ENCODE data around the gene RPL28.
"Not testable (repeated sequence)": the region's sequence is repeated elsewhere in the genome, so short reads cannot be mapped to it uniquely, and the experiment has no call there.

The RPL28 gene

DNA sequence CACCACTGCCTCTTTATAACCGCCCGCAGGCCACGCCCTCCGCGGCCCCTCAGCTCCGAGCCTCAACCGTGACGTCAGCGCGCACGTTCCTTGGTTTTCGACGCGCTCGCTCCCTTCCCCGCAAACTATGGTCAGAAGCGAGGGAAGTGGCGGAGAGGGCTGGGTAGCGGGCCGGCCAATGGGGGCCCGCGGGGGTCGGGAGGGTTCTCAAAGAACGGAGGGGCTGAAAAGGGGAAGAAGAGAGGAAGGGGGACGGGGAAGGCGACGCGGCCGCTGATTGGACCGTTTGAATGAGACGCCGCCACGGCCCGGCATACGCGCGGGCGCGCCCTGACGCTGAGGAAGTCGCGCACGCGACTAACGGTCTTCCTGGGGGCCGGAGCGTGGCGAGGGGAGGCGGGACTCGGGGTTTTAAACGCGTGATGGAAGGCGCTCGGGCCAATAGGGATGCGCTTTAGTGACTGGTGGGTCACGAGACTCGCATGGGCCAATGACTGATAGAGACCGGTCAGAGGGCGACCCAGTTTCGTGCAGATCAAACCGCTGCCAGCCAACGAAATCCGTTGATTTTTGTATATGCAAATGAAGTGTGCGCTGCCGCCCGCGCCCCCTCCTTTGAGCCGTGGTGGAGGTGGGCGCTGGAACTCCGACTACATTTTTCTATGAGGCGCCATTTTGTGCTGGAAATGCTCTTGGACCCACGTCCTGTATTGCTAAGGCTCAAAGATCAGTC lies 22.2 kb downstream of the RPL28 start:
- peaks cover 12% of the 10 kb centered on the region for H3K79me1 ChIP-seq (ENCODE audit: low read length)
- peaks cover 26 to 31% of the 10 kb centered on the region in 2 experiments for H3K36me3 ChIP-seq (ENCODE audit: control insufficient read depth in 1 of 2, insufficient read depth in 2 of 2, low read length in 2 of 2)
- DNase-seq, result peak; percentile 98 to 99
- peak overlapping the region; percentile 95 for H2AK5ac ChIP-seq (ENCODE audit: low read length)
- H4K91ac ChIP-seq (ENCODE audit: low read depth, low read length), result peak overlapping the region; percentile 98
- H3K9me3 ChIP-seq (ENCODE audit: insufficient read depth, low read depth, low read length), result peaks cover 4% of the 10 kb centered on the region
- peak overlapping the region; percentile 94 for H3K27ac ChIP-seq (ENCODE audit: low read depth, low read length)
- H2AFZ ChIP-seq (ENCODE audit: insufficient read depth, low read length, poor library complexity), result peak overlapping the region; percentile 82
- peak overlapping the region; percentile 88 for H2BK5ac ChIP-seq (ENCODE audit: low read depth, low read length, poor library complexity)
- no CpG with 5 or more reads among the region's 72 CpGs for WGBS (ENCODE audit: extremely low coverage, insufficient coverage, insufficient read length)
- H3K79me2 ChIP-seq (ENCODE audit: control insufficient read depth, insufficient read depth, low read length, poor library complexity), result peaks cover 18% of the 10 kb centered on the region
- H3K4me2 ChIP-seq (ENCODE audit: low read length), result peak overlapping the region; percentile 73
- peak overlapping the region; percentile 88 for H3K4me3 ChIP-seq (ENCODE audit: low read depth, low read length)
- peak overlapping the region; percentile 78 for H3K4ac ChIP-seq (ENCODE audit: low read depth, low read length)
- peaks cover 12 to 19% of the 10 kb centered on the region in 2 experiments for H3K4me1 ChIP-seq (ENCODE audit: control insufficient read depth in 1 of 2, insufficient read depth in 2 of 2, low read length in 2 of 2)
- H2BK12ac ChIP-seq (ENCODE audit: low read length), result peak overlapping the region; percentile 33
- H3K23ac ChIP-seq (ENCODE audit: low read length), result no peak overlapping the region
- H2BK120ac ChIP-seq (ENCODE audit: insufficient read depth, low read length, poor library complexity), result peak overlapping the region; percentile 89
- no peaks in the 10 kb centered on the region for H3K27me3 ChIP-seq (ENCODE audit: insufficient read depth, low read length)
- H3K9ac ChIP-seq (ENCODE audit: low read length), result peak overlapping the region; percentile 37
- peak overlapping the region; percentile 95 for H4K12ac ChIP-seq (ENCODE audit: low read depth, low read length)
- peak overlapping the region; percentile 91 for H3K18ac ChIP-seq (ENCODE audit: low read length)
- peak overlapping the region; percentile 97 for H4K8ac ChIP-seq (ENCODE audit: low read depth, low read length)
- peak overlapping the region; percentile 96 for H3K14ac ChIP-seq (ENCODE audit: low read length)

DNA sequence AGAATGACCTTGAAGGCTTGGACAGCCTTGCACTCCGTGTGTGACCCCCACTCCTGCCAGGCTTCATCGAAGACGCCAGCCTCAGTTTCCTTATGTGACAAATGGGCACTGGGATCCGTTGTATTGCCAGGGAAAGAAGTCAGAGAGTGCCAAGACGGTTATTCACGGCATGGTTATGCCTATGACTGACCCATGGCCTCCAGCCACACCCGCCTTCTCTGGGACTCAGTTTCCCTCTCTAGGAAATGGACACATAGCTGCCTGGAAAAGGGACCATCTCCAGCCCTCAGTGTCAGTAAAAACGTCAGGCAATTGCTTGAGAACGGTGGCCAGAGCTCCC lies 22.8 kb downstream of the RPL28 start:
- Histone ChIP-seq H3K23ac (ENCODE audit: low read length) (no peak overlapping the region), H3K9ac (ENCODE audit: low read length) (peak overlapping the region; percentile 37), H3K4me1 (ENCODE audit: control insufficient read depth in 1 of 2, insufficient read depth in 2 of 2, low read length in 2 of 2) (peaks cover 12 to 19% of the 10 kb centered on the region in 2 experiments), H3K27me3 (ENCODE audit: insufficient read depth, low read length) (no peaks in the 10 kb centered on the region), H4K12ac (ENCODE audit: low read depth, low read length) (peak overlapping the region; percentile 95), H3K4me2 (ENCODE audit: low read length) (peak overlapping the region; percentile 60), H3K27ac (ENCODE audit: low read depth, low read length) (peak overlapping the region; percentile 68), H3K4ac (ENCODE audit: low read depth, low read length) (peak overlapping the region; percentile 78), H3K36me3 (ENCODE audit: control insufficient read depth in 1 of 2, insufficient read depth in 2 of 2, low read length in 2 of 2) (peaks cover 22 to 26% of the 10 kb centered on the region in 2 experiments), H2BK12ac (ENCODE audit: low read length) (peak overlapping the region; percentile 33), H4K8ac (ENCODE audit: low read depth, low read length) (peak overlapping the region; percentile 97), H3K9me3 (ENCODE audit: insufficient read depth, low read depth, low read length) (peaks cover 4% of the 10 kb centered on the region), H3K4me3 (ENCODE audit: low read depth, low read length) (no peak overlapping the region), H2AFZ (ENCODE audit: insufficient read depth, low read length, poor library complexity) (peak overlapping the region; percentile 82), H2AK5ac (ENCODE audit: low read length) (peak overlapping the region; percentile 95), H3K18ac (ENCODE audit: low read length) (peak overlapping the region; percentile 91), H2BK120ac (ENCODE audit: insufficient read depth, low read length, poor library complexity) (peak overlapping the region; percentile 89), H2BK5ac (ENCODE audit: low read depth, low read length, poor library complexity) (peak overlapping the region; percentile 87), H3K79me2 (ENCODE audit: control insufficient read depth, insufficient read depth, low read length, poor library complexity) (peaks cover 18% of the 10 kb centered on the region), H4K91ac (ENCODE audit: low read depth, low read length) (peak overlapping the region; percentile 97), H3K14ac (ENCODE audit: low read length) (peak overlapping the region; percentile 96), H3K79me1 (ENCODE audit: low read length) (peaks cover 12% of the 10 kb centered on the region)
- no peak for DNase-seq
- WGBS (ENCODE audit: extremely low coverage, insufficient coverage, insufficient read length), result no CpG with 5 or more reads among the region's 9 CpGs

DNA sequence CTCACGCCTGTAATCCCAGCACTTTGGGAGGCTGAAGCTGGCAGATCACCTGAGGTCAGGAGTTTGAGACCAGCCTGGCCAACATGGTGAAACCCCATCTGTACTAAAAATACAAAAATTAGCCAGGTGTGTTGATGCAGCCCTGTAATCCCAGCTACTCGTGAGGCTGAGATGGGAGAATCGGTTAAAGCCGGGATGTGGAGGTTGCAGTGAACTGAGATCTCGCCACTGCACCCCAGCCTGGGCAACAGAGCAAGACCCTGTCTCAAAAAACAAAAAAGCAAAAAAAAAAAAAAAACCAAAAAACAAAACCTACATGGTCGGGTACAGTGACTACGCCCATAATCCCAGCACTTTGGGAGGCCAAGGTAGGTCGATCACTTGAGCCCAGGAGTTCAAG lies 23.4 kb downstream of the RPL28 start:
- not testable (repeated sequence) for H3K27me3 ChIP-seq (ENCODE audit: insufficient read depth, low read length); H3K14ac ChIP-seq (ENCODE audit: low read length); H2AFZ ChIP-seq (ENCODE audit: insufficient read depth, low read length, poor library complexity); H4K12ac ChIP-seq (ENCODE audit: low read depth, low read length); H3K4me2 ChIP-seq (ENCODE audit: low read length); DNase-seq; H3K18ac ChIP-seq (ENCODE audit: low read length); H4K8ac ChIP-seq (ENCODE audit: low read depth, low read length); H3K9ac ChIP-seq (ENCODE audit: low read length); H3K23ac ChIP-seq (ENCODE audit: low read length); H2BK5ac ChIP-seq (ENCODE audit: low read depth, low read length, poor library complexity); H2AK5ac ChIP-seq (ENCODE audit: low read length); H4K91ac ChIP-seq (ENCODE audit: low read depth, low read length); H3K4me3 ChIP-seq (ENCODE audit: low read depth, low read length); H3K4ac ChIP-seq (ENCODE audit: low read depth, low read length); H3K9me3 ChIP-seq (ENCODE audit: insufficient read depth, low read depth, low read length); H2BK12ac ChIP-seq (ENCODE audit: low read length); H2BK120ac ChIP-seq (ENCODE audit: insufficient read depth, low read length, poor library complexity); H3K27ac ChIP-seq (ENCODE audit: low read depth, low read length)
- Histone ChIP-seq H3K79me1 (ENCODE audit: low read length) (peaks cover 12% of the 10 kb centered on the region), H3K4me1 (ENCODE audit: control insufficient read depth in 1 of 2, insufficient read depth in 2 of 2, low read length in 2 of 2) (peaks cover 12 to 19% of the 10 kb centered on the region in 2 experiments), H3K36me3 (ENCODE audit: control insufficient read depth in 1 of 2, insufficient read depth in 2 of 2, low read length in 2 of 2) (peaks cover 19 to 21% of the 10 kb centered on the region in 2 experiments), H3K79me2 (ENCODE audit: control insufficient read depth, insufficient read depth, low read length, poor library complexity) (peaks cover 18% of the 10 kb centered on the region)
- WGBS (ENCODE audit: extremely low coverage, insufficient coverage, insufficient read length), result no CpG with 5 or more reads among the region's 8 CpGs

DNA sequence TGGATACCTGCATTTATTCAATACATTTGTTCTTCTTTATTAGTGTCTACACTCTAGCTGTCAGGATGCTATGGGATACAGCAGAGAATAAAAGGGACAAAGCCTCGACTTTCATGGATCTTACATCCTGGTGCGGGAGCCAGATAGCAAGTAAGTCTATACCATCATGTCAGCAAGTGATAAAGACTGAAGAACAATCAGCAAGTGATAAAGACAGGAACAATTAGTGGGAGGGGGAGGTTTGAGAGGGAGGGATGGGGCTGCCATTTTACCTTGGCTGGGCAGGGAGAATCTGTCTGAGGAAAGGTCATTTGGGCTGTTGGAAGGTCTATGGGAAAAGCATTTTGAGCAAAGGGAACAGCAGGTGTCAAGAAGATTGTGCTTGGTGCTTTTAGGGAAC lies 24.4 kb downstream of the RPL28 start:
- no peak overlapping the region for H2BK5ac ChIP-seq (ENCODE audit: low read depth, low read length, poor library complexity)
- no peak overlapping the region for H2BK12ac ChIP-seq (ENCODE audit: low read length)
- no peak overlapping the region for H3K4me2 ChIP-seq (ENCODE audit: low read length)
- no peak overlapping the region for H3K9ac ChIP-seq (ENCODE audit: low read length)
- H2AFZ ChIP-seq (ENCODE audit: insufficient read depth, low read length, poor library complexity), result no peak overlapping the region
- no peak overlapping the region for H4K91ac ChIP-seq (ENCODE audit: low read depth, low read length)
- H3K9me3 ChIP-seq (ENCODE audit: insufficient read depth, low read depth, low read length), result peaks cover 4% of the 10 kb centered on the region
- peaks cover 12 to 19% of the 10 kb centered on the region in 2 experiments for H3K4me1 ChIP-seq (ENCODE audit: control insufficient read depth in 1 of 2, insufficient read depth in 2 of 2, low read length in 2 of 2)
- peaks cover 12% of the 10 kb centered on the region for H3K79me1 ChIP-seq (ENCODE audit: low read length)
- H3K79me2 ChIP-seq (ENCODE audit: control insufficient read depth, insufficient read depth, low read length, poor library complexity), result peaks cover 18% of the 10 kb centered on the region
- H2AK5ac ChIP-seq (ENCODE audit: low read length), result no peak overlapping the region
- no peak overlapping the region for H4K12ac ChIP-seq (ENCODE audit: low read depth, low read length)
- WGBS (ENCODE audit: extremely low coverage, insufficient coverage, insufficient read length), result no CpG with 5 or more reads among the region's 2 CpGs
- H3K4ac ChIP-seq (ENCODE audit: low read depth, low read length), result no peak overlapping the region
- H3K18ac ChIP-seq (ENCODE audit: low read length), result no peak overlapping the region
- no peak overlapping the region for H3K4me3 ChIP-seq (ENCODE audit: low read depth, low read length)
- H4K8ac ChIP-seq (ENCODE audit: low read depth, low read length), result no peak overlapping the region
- H2BK120ac ChIP-seq (ENCODE audit: insufficient read depth, low read length, poor library complexity), result no peak overlapping the region
- DNase-seq, result no peak
- no peak overlapping the region for H3K14ac ChIP-seq (ENCODE audit: low read length)
- no peak overlapping the region for H3K23ac ChIP-seq (ENCODE audit: low read length)
- no peak overlapping the region for H3K27ac ChIP-seq (ENCODE audit: low read depth, low read length)
- H3K27me3 ChIP-seq (ENCODE audit: insufficient read depth, low read length), result no peaks in the 10 kb centered on the region
- H3K36me3 ChIP-seq (ENCODE audit: control insufficient read depth in 1 of 2, insufficient read depth in 2 of 2, low read length in 2 of 2), result peaks cover 13 to 16% of the 10 kb centered on the region in 2 experiments
